Fibroblast of lung (primary cell): ENCODE measurements around the gene GPR142. TPM values are rescaled to one million over a fixed set of nuclear protein-coding genes. Genes with fewer than 3 reads are reported as not detected.

Experiments
- DNase-seq, 2 donors: peaks; one replicate each; pipeline versions ENCODE4 v3.0.0 to v3.0.0-alpha.2; 2010; ENCODE audit warnings: low read depth in 2 of 2
- H2AFZ ChIP-seq: 2 replicates; pipeline ENCODE4 v1.5.1; 2012; ENCODE audit warnings: low read length, control low read depth, inconsistent platforms
- H3K27ac ChIP-seq: 2 replicates; pipeline ENCODE4 v1.5.1; 2011; ENCODE audit warnings: low read length, control low read depth; ENCODE audit not compliant: insufficient read depth
- H3K27me3 ChIP-seq: 2 replicates; pipeline ENCODE4 v1.5.1; 2011; ENCODE audit warnings: mild to moderate bottlenecking, low read length; ENCODE audit not compliant: control insufficient read depth, insufficient read depth
- H3K36me3 ChIP-seq: 2 replicates; pipeline ENCODE4 v1.5.1; 2011; ENCODE audit warnings: low read length; ENCODE audit not compliant: control insufficient read depth, insufficient read depth
- H3K4me1 ChIP-seq: 2 replicates; pipeline ENCODE4 v1.5.1; 2011; ENCODE audit warnings: low read length; ENCODE audit not compliant: control insufficient read depth, insufficient read depth; ENCODE audit errors: extremely low read depth
- H3K4me2 ChIP-seq: 2 replicates; pipeline ENCODE4 v1.5.1; 2011; ENCODE audit warnings: low read length, control low read depth; ENCODE audit not compliant: insufficient read depth; ENCODE audit errors: extremely low read depth
- H3K4me3 ChIP-seq, 4 experiments: fragments of 200-600 bp in 1 of 4; sonication (generic) in 1 of 4; replicated peaks in 1 of 4; 2 replicates each; pipeline ENCODE4 v1.5.1; 2011 to 2016; ENCODE audit warnings: low read length in 4 of 4, low read depth in 3 of 4, mild to moderate bottlenecking in 3 of 4, control low read depth in 2 of 4, inconsistent platforms in 1 of 4, mixed read lengths in 1 of 4; ENCODE audit not compliant: insufficient read depth in 1 of 4; ENCODE audit errors: control extremely low read depth in 1 of 4
- H3K79me2 ChIP-seq: 2 replicates; pipeline ENCODE4 v1.5.1; 2012; ENCODE audit warnings: mild to moderate bottlenecking, low read length, inconsistent platforms; ENCODE audit not compliant: control insufficient read depth, insufficient read depth
- H3K9ac ChIP-seq: 2 replicates; pipeline ENCODE4 v1.5.1; 2011; ENCODE audit warnings: mild to moderate bottlenecking, low read length, control low read depth; ENCODE audit not compliant: insufficient read depth
- H3K9me3 ChIP-seq: 2 replicates; pipeline ENCODE4 v1.5.1; 2012; ENCODE audit warnings: low read depth, low read length; ENCODE audit not compliant: control insufficient read depth, insufficient read depth
- H4K20me1 ChIP-seq: 2 replicates; pipeline ENCODE4 v1.5.1; 2011; ENCODE audit warnings: low read length; ENCODE audit not compliant: control insufficient read depth, insufficient read depth; ENCODE audit errors: extremely low read depth
- CTCF ChIP-seq, 2 donors: IDR thresholded peaks in 1 of 2; conservative IDR thresholded peaks in 1 of 2; 1 replicate in 1 of 2; 2 replicates in 1 of 2; pipeline ENCODE4 v1.5.1; 2011 to 2012; ENCODE audit warnings: low read length in 2 of 2, control low read depth in 1 of 2, inconsistent platforms in 1 of 2, low read depth in 1 of 2, mild to moderate bottlenecking in 1 of 2
- EZH2 ChIP-seq: IDR thresholded peaks from 2 replicates; pipeline ENCODE4 v1.5.1; 2012; ENCODE audit warnings: low read length, control low read depth, mild to moderate bottlenecking; ENCODE audit errors: missing control alignments
- polyA plus RNA-seq, 2 donors: library from polyadenylated mRNA; depleted of rRNA in 1 of 2; stranded (reverse) in 1 of 2; unstranded in 1 of 2; fragments of >200 nt; gene quantifications; 2 replicates each; pipeline ENCODE4 v1.2.1, GENCODE V29; 2011 to 2012; ENCODE audit warnings: missing spikeins in 1 of 2
- total RNA-seq: library from RNA; depleted of rRNA; stranded (reverse); fragments of >200 nt; gene quantifications from 2 replicates; pipeline ENCODE4 v1.2.1, GENCODE V29; 2014

Gene GPR142
- total and polyA plus RNA-seq, 2 donors (not counting 1 experiment from before 2014, with no cell fraction given): not detected

- no peaks in the 10 kb centered on the region for H4K20me1 ChIP-seq
- no peaks in the 10 kb centered on the region for H3K4me1 ChIP-seq
- no peak overlapping the region for H3K27ac ChIP-seq
- H3K79me2 ChIP-seq: no peaks in the 10 kb centered on the region
- no peak overlapping the region for H2AFZ ChIP-seq
- no peaks in the 10 kb centered on the region for H3K27me3 ChIP-seq
- DNase-seq: no peak
- H3K9ac ChIP-seq: no peak overlapping the region
- H3K36me3 ChIP-seq: no peaks in the 10 kb centered on the region
- no peaks in the 10 kb centered on the region for H3K9me3 ChIP-seq
- no peak overlapping the region for H3K4me2 ChIP-seq
- TF ChIP-seq EZH2 (no peak), CTCF (conservative IDR thresholded peaks at IDR 0.05 in 1 of 2, IDR thresholded peaks at IDR 0.05 in 1 of 2; ENCODE audit: low read depth in 1 of 2, low read length in 2 of 2) (no peak)
- no peak overlapping the region for H3K4me3 ChIP-seq
Observed at GRCh38 chr17:74343121-74343520, 24.2 kb upstream of the GPR142 start.

- no peaks in the 10 kb centered on the region for H3K36me3 ChIP-seq
- DNase-seq: no peak
- H3K4me1 ChIP-seq: no peaks in the 10 kb centered on the region
- H3K9me3 ChIP-seq: no peaks in the 10 kb centered on the region
- no peak overlapping the region for H3K4me2 ChIP-seq
- no peak overlapping the region for H3K9ac ChIP-seq
- no peaks in the 10 kb centered on the region for H4K20me1 ChIP-seq
- H3K27me3 ChIP-seq: no peaks in the 10 kb centered on the region
- H3K79me2 ChIP-seq: no peaks in the 10 kb centered on the region
- H3K27ac ChIP-seq: no peak overlapping the region
- no peak overlapping the region for H3K4me3 ChIP-seq
- H2AFZ ChIP-seq: no peak overlapping the region
- TF ChIP-seq EZH2: no peak
- no peak for TF ChIP-seq CTCF (conservative IDR thresholded peaks at IDR 0.05 in 1 of 2, IDR thresholded peaks at IDR 0.05 in 1 of 2; ENCODE audit: low read depth in 1 of 2, low read length in 2 of 2)
Observed at GRCh38 chr17:74343526-74344284, 23.6 kb upstream of the GPR142 start.

GRCh38 chr17:74344658-74345057 lies 22.6 kb upstream of the GPR142 start:
- TF ChIP-seq CTCF (conservative IDR thresholded peaks at IDR 0.05 in 1 of 2, IDR thresholded peaks at IDR 0.05 in 1 of 2; ENCODE audit: low read depth in 1 of 2, low read length in 2 of 2) (no peak), EZH2 (no peak)
- Histone ChIP-seq H3K9ac (no peak overlapping the region), H3K36me3 (no peaks in the 10 kb centered on the region), H3K79me2 (no peaks in the 10 kb centered on the region), H2AFZ (no peak overlapping the region), H3K4me1 (no peaks in the 10 kb centered on the region), H4K20me1 (no peaks in the 10 kb centered on the region), H3K9me3 (no peaks in the 10 kb centered on the region), H3K4me3 (no peak overlapping the region), H3K27ac (no peak overlapping the region), H3K27me3 (no peaks in the 10 kb centered on the region), H3K4me2 (no peak overlapping the region)
- DNase-seq: no peak
